Gastrocnemius medialis (tissue), 4 donors: ENCODE measurements around the gene CHGA.

Source experiments
- CTCF ChIP-seq, 5 experiments: fragments of 450-650 bp in 3 of 5; fragments of 200-600 bp in 2 of 5; sonication (generic) in 2 of 5; IDR thresholded peaks in 4 of 5; conservative IDR thresholded peaks in 1 of 5; 1 replicate in 4 of 5; 2 replicates in 1 of 5; pipeline ENCODE4 v1.5.1; 2016 to 2019; ENCODE audit warnings: antibody characterized with exemption in 5 of 5, mild to moderate bottlenecking in 3 of 5, moderate library complexity in 3 of 5
- POLR2A ChIP-seq, 2 donors: fragments of 450-650 bp; IDR thresholded peaks; one replicate each; pipeline ENCODE4 v1.6.1; 2017; ENCODE audit warnings: antibody characterized with exemption in 2 of 2, mild to moderate bottlenecking in 2 of 2, moderate library complexity in 2 of 2

GRCh38 chr14:92937051-92937937 lies 14.3 kb downstream of the CHGA start:
- TF ChIP-seq CTCF (IDR thresholded peaks at IDR 0.05 in 4 of 5, conservative IDR thresholded peaks at IDR 0.05 in 1 of 5) (no peak), POLR2A (IDR thresholded peaks at IDR 0.05) (no peak)
